Fibroblast of peridontal ligament (primary cell): ENCODE data around the gene EGR2.
"Not testable (repeated sequence)": the region's sequence is repeated elsewhere in the genome, so short reads cannot be mapped to it uniquely, and the experiment has no call there.

ENCODE experiments used
- DNase-seq: peaks from one replicate; pipeline ENCODE4 v3.0.0-alpha.2; 2010; ENCODE audit errors: extremely low read depth

The EGR2 gene

GRCh38 chr10:62795100-62795499, 21.1 kb downstream of the EGR2 start:
- no peak for DNase-seq

DNA sequence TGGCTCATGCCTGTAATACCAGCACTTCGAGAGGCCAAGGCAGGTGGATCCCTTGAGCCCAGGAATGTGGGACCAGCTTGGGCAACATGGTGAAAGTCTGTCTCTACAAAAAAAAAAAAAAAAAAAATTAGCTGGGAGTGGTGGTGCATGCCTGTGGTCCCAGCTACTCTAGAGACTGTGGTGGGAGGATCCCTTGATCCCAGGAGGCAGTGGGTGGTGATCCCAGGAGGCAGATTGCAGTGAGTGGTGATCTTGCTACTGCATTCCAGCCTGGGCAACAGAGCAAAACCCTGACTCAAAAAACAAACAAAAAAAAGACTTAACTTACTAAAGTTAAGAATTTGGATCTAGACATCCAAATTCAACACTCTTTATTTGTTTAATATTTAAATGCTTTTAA, 21.9 kb downstream of the EGR2 start:
- peak; percentile 24 for DNase-seq

DNA sequence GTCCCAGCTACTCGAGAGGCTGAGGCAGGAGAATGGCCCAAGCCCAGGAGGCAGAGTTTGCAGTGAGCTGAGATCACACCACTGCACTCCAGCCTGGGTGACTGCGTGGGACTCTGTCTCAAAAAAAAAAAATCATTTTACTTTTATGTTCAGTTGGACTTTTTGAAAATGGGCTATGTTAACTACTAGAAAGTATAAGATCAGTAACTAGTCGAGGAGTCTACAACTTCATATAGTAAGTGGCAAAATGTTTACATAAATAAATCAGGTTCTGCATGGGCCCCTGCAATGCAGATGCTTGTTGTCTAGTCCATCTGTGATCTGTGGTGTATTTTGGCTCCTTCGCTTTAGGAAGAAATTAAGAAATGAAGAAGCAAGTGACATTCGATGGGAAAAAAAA, 23.9 kb downstream of the EGR2 start:
- no peak for DNase-seq

- DNase-seq, result no peak
Observed at GRCh38 chr10:62790571-62790970, 25.6 kb downstream of the EGR2 start.

- DNase-seq, result no peak
Observed at GRCh38 chr10:62790019-62790555, 26.1 kb downstream of the EGR2 start.

GRCh38 chr10:62788861-62789467, 27.2 kb downstream of the EGR2 start:
- peak; percentile 24 for DNase-seq

DNA sequence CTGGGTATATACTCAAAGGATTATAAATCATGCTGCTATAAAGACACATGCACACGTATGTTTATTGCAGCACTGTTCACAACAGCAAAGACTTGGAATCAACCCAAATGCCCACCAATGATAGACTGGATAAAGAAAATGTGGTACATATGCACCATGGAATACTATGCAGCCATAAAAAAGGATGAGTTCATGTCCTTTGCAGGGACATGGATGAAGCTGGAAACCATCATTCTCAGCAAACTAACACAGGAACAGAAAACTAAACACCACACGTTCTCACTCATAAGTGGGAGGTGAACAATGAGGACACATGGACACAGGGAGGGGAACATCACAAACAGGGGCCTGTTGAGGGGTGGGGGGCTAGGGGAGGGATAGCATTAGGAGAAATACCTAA, 27.9 kb downstream of the EGR2 start:
- not testable (repeated sequence) for DNase-seq

GRCh38 chr10:62784537-62784936, 31.6 kb downstream of the EGR2 start:
- DNase-seq, result not testable (repeated sequence)

DNA sequence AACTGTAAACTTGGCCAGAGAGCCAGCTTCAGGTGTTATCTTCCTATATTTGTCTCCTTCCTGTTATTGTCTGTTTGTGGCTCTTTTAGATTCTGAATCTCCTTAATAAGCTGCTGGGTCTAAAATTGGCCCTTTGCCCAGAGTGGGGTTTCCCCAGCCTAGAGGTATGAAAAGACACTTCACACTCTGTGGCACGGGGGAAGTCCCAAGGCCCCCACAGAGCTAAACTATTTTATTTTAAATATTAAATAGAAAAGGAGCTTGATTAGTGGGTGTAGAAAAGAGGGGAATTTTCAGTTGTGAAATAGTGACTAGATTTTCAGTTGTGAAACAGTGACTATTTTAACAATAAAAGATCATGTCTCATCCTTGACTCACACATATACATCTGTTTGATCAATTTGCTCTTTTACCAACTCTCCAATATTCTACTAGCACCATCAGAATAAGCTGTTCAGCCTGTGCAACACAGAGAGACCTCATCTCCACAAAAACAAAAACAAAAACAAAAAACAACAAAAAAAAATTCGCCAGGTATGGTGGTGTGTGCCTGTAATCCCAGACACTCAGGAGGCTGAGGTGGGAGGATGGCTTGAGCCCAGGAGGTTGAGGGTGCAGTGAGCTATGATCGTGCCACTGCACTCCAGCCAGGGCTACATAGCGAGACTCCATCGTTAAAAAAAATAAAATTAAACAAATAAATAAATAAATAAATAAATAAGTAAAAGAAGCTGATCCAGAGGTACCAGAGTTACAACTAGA, 36.5 kb downstream of the EGR2 start:
- DNase-seq, result peak; percentile 9

DNA sequence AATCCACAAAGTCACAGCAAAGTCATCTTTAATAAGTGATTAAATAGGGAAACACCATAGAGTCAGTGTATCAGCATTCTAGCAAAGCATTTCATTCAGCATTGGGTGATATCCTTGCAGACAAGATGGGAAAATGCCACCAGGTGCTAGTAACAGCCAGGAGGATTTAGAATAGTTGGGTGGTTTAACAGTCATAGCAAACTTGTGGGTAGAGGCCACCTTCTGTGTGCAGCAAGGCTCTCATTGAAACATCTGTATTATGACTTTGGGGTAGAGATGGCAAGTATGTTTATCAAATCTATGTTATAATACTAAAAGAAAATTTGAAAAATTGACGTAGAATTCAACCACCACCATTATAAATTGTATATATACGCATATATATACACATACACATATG, 38.0 kb downstream of the EGR2 start:
- no peak for DNase-seq

DNA sequence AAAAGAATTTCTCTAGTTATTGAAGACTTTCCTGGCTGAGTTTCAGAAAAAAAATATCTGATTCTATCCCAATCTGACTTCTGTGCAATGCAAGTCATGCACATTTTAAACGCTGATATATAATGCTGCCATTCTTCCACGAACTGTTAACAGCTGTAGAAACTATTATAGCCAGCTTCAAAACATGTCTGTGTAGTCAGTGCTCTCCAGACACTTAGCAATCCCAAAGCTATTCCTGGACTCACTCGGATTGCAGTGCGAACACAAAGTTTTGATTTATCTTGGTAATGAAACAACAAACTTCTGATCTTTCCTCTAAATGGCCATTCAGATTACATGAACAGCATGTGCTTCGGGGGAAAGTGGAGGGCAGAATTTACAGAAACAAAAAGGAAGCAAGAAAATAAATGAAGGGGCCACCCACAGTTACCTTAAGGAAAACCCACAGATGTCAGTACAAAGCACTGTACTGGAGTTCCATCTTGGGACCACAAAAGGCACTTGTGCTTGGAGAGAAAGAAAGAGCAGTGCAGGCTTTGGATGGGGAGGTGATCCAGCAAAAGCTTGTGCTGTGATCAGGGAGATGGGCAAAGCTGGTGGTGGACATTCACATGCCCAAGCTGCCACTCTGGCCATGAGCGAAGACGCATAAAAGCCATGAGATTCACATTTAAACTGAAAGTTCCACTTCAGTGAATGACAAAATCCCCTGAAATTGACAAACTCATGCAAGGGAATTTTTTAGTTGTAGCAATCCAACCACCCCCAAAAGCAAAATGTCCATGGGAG, 43.8 kb downstream of the EGR2 start:
- DNase-seq, result peak; percentile 16

GRCh38 chr10:62769574-62770242, 46.5 kb downstream of the EGR2 start:
- peak; percentile 12 for DNase-seq

GRCh38 chr10:62766386-62766785, 49.8 kb downstream of the EGR2 start:
- DNase-seq, result no peak

DNA sequence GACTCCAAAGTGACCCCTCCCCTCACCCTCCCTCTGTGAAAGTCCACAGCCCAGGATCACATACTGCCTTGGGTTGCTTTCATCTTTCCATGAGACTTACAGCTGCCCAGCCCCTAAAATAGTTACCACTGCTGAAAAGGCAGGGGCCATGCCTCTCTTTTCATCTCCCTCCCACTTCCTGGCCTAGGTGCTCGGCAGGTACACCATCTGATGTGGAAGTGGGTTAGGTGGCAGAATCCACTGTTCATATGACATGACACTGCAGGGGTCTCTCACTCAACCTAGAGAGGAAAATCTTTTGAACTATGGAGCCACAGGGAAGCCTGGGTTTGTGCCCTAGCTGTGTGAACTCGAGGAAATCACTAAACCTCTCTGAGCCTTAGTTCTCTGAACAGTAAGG, 50.4 kb downstream of the EGR2 start:
- DNase-seq, result no peak

GRCh38 chr10:62764011-62764410, 52.2 kb downstream of the EGR2 start:
- DNase-seq, result no peak

GRCh38 chr10:62763155-62763554, 53.0 kb downstream of the EGR2 start:
- DNase-seq, result no peak
